GM12878 (cell line): ENCODE results near the gene FRMPD2. TPM values are rescaled to one million over a fixed set of nuclear protein-coding genes. Genes with fewer than 3 reads are reported as not detected.

ENCODE experiments used
- ZBED1 ChIP-seq: IDR thresholded peaks from 2 replicates; pipeline ENCODE4 v1.6.1; 2016; ENCODE audit warnings: borderline replicate concordance
- polyA plus RNA-seq, 11 experiments: library from polyadenylated mRNA; depleted of rRNA in 4 of 11; unstranded in 6 of 11; stranded (reverse) in 5 of 11; fragments of >200 nt; fragmentation: Nextera tagmentation in 4 of 11; fragmentation: Illumina TruSeq in 1 of 11; extraction: Ambion mirVana in 4 of 11; extraction: Trizol in 1 of 11; gene quantifications; 1 replicate in 1 of 11; 2 replicates in 10 of 11; pipeline versions ENCODE4 v1.2.1 to v1.2.3, GENCODE V29; 2011 to 2016; ENCODE audit warnings: inconsistent platforms in 2 of 11, missing spikeins in 2 of 11, low read depth in 1 of 11
- total RNA-seq, 4 experiments: library from RNA; depleted of rRNA in 3 of 4; stranded (reverse); fragments of >200 nt in 3 of 4; fragmentation: Illumina TruSeq in 1 of 4; extraction: Trizol in 1 of 4; gene quantifications; 2 replicates each; pipeline versions ENCODE4 v1.2.1 to v1.2.3, GENCODE V29; 2013 to 2021
- TF ChIP-seq, protein P1 (sequence below): fragments of 450-650 bp; IDR thresholded peaks from 2 replicates; pipeline ENCODE4 v1.6.1; 2017; ENCODE audit warnings: mild to moderate bottlenecking
- TF ChIP-seq, protein P2 (sequence below): fragments of 150-350 bp; IDR thresholded peaks from 2 replicates; pipeline ENCODE4 v1.6.1; 2016; ENCODE audit warnings: low read depth, low read length
- TF ChIP-seq, protein P3 (sequence below): IDR thresholded peaks from 2 replicates; pipeline ENCODE4 v1.6.1; 2012; ENCODE audit warnings: low read depth, low read length, improper control_type of control experiment

FRMPD2 gene
- total and polyA plus RNA-seq, 10 of the 15 experiments (the other 5 are each of a cell fraction or from before 2014, with no cell fraction given): 0.38 to 5.7 (median 1.4) TPM

- TF ChIP-seq, protein P1, sequence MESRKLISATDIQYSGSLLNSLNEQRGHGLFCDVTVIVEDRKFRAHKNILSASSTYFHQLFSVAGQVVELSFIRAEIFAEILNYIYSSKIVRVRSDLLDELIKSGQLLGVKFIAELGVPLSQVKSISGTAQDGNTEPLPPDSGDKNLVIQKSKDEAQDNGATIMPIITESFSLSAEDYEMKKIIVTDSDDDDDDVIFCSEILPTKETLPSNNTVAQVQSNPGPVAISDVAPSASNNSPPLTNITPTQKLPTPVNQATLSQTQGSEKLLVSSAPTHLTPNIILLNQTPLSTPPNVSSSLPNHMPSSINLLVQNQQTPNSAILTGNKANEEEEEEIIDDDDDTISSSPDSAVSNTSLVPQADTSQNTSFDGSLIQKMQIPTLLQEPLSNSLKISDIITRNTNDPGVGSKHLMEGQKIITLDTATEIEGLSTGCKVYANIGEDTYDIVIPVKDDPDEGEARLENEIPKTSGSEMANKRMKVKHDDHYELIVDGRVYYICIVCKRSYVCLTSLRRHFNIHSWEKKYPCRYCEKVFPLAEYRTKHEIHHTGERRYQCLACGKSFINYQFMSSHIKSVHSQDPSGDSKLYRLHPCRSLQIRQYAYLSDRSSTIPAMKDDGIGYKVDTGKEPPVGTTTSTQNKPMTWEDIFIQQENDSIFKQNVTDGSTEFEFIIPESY: no peak
- TF ChIP-seq ZBED1: no peak
- TF ChIP-seq, protein P2, sequence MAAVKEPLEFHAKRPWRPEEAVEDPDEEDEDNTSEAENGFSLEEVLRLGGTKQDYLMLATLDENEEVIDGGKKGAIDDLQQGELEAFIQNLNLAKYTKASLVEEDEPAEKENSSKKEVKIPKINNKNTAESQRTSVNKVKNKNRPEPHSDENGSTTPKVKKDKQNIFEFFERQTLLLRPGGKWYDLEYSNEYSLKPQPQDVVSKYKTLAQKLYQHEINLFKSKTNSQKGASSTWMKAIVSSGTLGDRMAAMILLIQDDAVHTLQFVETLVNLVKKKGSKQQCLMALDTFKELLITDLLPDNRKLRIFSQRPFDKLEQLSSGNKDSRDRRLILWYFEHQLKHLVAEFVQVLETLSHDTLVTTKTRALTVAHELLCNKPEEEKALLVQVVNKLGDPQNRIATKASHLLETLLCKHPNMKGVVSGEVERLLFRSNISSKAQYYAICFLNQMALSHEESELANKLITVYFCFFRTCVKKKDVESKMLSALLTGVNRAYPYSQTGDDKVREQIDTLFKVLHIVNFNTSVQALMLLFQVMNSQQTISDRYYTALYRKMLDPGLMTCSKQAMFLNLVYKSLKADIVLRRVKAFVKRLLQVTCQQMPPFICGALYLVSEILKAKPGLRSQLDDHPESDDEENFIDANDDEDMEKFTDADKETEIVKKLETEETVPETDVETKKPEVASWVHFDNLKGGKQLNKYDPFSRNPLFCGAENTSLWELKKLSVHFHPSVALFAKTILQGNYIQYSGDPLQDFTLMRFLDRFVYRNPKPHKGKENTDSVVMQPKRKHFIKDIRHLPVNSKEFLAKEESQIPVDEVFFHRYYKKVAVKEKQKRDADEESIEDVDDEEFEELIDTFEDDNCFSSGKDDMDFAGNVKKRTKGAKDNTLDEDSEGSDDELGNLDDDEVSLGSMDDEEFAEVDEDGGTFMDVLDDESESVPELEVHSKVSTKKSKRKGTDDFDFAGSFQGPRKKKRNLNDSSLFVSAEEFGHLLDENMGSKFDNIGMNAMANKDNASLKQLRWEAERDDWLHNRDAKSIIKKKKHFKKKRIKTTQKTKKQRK: no peak
- TF ChIP-seq, protein P3, sequence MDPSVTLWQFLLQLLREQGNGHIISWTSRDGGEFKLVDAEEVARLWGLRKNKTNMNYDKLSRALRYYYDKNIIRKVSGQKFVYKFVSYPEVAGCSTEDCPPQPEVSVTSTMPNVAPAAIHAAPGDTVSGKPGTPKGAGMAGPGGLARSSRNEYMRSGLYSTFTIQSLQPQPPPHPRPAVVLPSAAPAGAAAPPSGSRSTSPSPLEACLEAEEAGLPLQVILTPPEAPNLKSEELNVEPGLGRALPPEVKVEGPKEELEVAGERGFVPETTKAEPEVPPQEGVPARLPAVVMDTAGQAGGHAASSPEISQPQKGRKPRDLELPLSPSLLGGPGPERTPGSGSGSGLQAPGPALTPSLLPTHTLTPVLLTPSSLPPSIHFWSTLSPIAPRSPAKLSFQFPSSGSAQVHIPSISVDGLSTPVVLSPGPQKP: no peak
These were observed 19.6 kb downstream of the FRMPD2 start (continued) for GRCh38 chr10:48254750-48255512.
